ENCODE measurements around the gene FLNB. TPM values are rescaled to one million over a fixed set of nuclear protein-coding genes. Genes with fewer than 3 reads are reported as not detected.
A peak's percentile ranks its signal among the peaks of the same experiment; 100 is the strongest.

FLNB gene
- total and polyA plus RNA-seq, 2 of the 13 experiments (the other 11 are each of a cell fraction or from before 2014, with no cell fraction given): 106 to 130 TPM

DNA sequence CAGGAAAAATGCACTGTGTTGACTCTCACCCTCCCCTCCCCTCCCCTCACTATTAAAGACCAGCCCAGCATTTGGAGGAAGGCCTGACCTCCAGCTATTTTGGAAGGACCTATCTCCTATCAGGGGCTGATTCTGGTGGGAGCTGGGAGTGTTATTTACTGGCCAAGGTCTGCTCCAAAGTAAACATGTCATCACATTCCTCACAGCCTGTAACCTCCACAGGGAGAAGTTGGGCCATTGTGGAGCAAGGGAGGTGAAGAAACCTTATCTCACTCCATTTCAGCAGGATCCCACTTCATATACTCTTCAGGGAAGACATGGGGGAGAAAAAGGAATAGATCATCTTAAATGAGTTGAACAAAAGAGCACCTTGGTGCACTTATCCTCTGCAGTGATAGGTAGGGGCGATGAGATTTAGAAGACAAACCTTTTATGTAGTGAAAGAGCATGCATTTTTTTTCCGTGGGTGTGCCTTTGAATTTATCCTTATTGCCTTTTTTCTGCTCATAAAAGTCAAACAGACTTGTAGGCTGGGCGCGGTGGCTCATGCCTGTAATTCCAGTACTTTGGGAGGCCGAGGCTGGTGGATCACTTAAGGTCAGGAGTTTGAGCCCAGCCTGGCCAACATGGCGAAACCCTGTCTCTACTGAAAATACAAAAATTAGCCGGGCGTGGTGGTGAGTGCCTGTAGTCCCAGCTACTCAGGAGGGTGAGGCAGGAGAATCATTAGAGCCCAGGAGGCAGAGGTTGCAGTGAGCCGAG lies 15.6 kb upstream of the FLNB start (continued):
- TF ChIP-seq ZBTB20 (CRISPR knock-in tag; IDR thresholded peaks at IDR 0.05; ENCODE audit: borderline replicate concordance, low read depth): no peak
- no peak for TF ChIP-seq MAFG (CRISPR knock-in tag; IDR thresholded peaks at IDR 0.05)
- TF ChIP-seq SRSF4 (IDR thresholded peaks at IDR 0.05; ENCODE audit: low read depth, low read length, poor library complexity, severe bottlenecking): no peak
- peak; percentile 72 for TF ChIP-seq ZSCAN31 (CRISPR knock-in tag; IDR thresholded peaks at IDR 0.05; ENCODE audit: low read depth)
- no peak for TF ChIP-seq SRF (IDR thresholded peaks at IDR 0.05; ENCODE audit: low read depth, low read length)
- no peak for TF ChIP-seq NAIF1 (CRISPR knock-in tag; IDR thresholded peaks at IDR 0.05; ENCODE audit: borderline replicate concordance)
- TF ChIP-seq, protein P1, sequence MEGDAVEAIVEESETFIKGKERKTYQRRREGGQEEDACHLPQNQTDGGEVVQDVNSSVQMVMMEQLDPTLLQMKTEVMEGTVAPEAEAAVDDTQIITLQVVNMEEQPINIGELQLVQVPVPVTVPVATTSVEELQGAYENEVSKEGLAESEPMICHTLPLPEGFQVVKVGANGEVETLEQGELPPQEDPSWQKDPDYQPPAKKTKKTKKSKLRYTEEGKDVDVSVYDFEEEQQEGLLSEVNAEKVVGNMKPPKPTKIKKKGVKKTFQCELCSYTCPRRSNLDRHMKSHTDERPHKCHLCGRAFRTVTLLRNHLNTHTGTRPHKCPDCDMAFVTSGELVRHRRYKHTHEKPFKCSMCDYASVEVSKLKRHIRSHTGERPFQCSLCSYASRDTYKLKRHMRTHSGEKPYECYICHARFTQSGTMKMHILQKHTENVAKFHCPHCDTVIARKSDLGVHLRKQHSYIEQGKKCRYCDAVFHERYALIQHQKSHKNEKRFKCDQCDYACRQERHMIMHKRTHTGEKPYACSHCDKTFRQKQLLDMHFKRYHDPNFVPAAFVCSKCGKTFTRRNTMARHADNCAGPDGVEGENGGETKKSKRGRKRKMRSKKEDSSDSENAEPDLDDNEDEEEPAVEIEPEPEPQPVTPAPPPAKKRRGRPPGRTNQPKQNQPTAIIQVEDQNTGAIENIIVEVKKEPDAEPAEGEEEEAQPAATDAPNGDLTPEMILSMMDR (CRISPR knock-in tag; IDR thresholded peaks at IDR 0.05): no peak
- TF ChIP-seq, protein P2, sequence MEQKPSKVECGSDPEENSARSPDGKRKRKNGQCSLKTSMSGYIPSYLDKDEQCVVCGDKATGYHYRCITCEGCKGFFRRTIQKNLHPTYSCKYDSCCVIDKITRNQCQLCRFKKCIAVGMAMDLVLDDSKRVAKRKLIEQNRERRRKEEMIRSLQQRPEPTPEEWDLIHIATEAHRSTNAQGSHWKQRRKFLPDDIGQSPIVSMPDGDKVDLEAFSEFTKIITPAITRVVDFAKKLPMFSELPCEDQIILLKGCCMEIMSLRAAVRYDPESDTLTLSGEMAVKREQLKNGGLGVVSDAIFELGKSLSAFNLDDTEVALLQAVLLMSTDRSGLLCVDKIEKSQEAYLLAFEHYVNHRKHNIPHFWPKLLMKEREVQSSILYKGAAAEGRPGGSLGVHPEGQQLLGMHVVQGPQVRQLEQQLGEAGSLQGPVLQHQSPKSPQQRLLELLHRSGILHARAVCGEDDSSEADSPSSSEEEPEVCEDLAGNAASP (CRISPR knock-in tag; IDR thresholded peaks at IDR 0.05; ENCODE audit: borderline replicate concordance): peak; percentile 64; the same call in 1 of the 2 replicates
- no peak for TF ChIP-seq ZKSCAN5 (CRISPR knock-in tag; IDR thresholded peaks at IDR 0.05)
- no peak for TF ChIP-seq SIN3B (IDR thresholded peaks at IDR 0.05; ENCODE audit: low read length)
- TF ChIP-seq ZNF331 (CRISPR knock-in tag; IDR thresholded peaks at IDR 0.05): 0 out of 2 replicates have a peak, but pooled peaks have one; percentile 40
- TF ChIP-seq, protein P3, sequence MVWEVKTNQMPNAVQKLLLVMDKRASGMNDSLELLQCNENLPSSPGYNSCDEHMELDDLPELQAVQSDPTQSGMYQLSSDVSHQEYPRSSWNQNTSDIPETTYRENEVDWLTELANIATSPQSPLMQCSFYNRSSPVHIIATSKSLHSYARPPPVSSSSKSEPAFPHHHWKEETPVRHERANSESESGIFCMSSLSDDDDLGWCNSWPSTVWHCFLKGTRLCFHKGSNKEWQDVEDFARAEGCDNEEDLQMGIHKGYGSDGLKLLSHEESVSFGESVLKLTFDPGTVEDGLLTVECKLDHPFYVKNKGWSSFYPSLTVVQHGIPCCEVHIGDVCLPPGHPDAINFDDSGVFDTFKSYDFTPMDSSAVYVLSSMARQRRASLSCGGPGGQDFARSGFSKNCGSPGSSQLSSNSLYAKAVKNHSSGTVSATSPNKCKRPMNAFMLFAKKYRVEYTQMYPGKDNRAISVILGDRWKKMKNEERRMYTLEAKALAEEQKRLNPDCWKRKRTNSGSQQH (CRISPR knock-in tag; IDR thresholded peaks at IDR 0.05; ENCODE audit: low read depth): no peak
- TF ChIP-seq, protein P4, sequence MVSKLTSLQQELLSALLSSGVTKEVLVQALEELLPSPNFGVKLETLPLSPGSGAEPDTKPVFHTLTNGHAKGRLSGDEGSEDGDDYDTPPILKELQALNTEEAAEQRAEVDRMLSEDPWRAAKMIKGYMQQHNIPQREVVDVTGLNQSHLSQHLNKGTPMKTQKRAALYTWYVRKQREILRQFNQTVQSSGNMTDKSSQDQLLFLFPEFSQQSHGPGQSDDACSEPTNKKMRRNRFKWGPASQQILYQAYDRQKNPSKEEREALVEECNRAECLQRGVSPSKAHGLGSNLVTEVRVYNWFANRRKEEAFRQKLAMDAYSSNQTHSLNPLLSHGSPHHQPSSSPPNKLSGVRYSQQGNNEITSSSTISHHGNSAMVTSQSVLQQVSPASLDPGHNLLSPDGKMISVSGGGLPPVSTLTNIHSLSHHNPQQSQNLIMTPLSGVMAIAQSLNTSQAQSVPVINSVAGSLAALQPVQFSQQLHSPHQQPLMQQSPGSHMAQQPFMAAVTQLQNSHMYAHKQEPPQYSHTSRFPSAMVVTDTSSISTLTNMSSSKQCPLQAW (CRISPR knock-in tag; IDR thresholded peaks at IDR 0.05): peak; percentile 58; the same call in 1 of the 2 replicates
- 0 out of 2 replicates have a peak, but pooled peaks have one; percentile 61 for TF ChIP-seq MEIS1 (CRISPR knock-in tag; IDR thresholded peaks at IDR 0.05; ENCODE audit: borderline replicate concordance)
- no peak for TF ChIP-seq ZNF878 (CRISPR knock-in tag; IDR thresholded peaks at IDR 0.05)
- TF ChIP-seq BRCA1 (CRISPR knock-in tag; IDR thresholded peaks at IDR 0.05): no peak
- TF ChIP-seq ZFP90 (CRISPR knock-in tag; IDR thresholded peaks at IDR 0.05; ENCODE audit: borderline replicate concordance): 0 out of 2 replicates have a peak, but pooled peaks have one; percentile 59
- peak; percentile 80 for TF ChIP-seq NR2F6 (IDR thresholded peaks at IDR 0.05)
- TF ChIP-seq NR2F6 (CRISPR knock-in tag; IDR thresholded peaks at IDR 0.05): peak; percentile 82
- TF ChIP-seq POLR2AphosphoS5 (IDR thresholded peaks at IDR 0.05; ENCODE audit: low read depth, low read length): no peak
- peak; percentile 72 for TF ChIP-seq ZNF430 (CRISPR knock-in tag; IDR thresholded peaks at IDR 0.05)
- no peak for TF ChIP-seq ZNF546 (CRISPR knock-in tag; conservative IDR thresholded peaks at IDR 0.05)
